GM23338 (cell line): Measurements from ENCODE around the gene PSMC4. TPM values are rescaled to one million over a fixed set of nuclear protein-coding genes. Genes with fewer than 3 reads are reported as not detected.

ENCODE experiments used
- ATAC-seq: fragments of 200-7000 bp; cut with Tn5 transposase; 3 replicates; pipeline ENCODE4 v1.9.1; 2020
- DNase-seq: peaks from one replicate; pipeline ENCODE4 v3.0.0-alpha.2; 2015; ENCODE audit warnings: low spot score
- H2AFZ ChIP-seq: fragments of 200-600 bp; sonication (generic); 2 replicates; pipeline ENCODE4 v1.8.0; 2016; ENCODE audit warnings: antibody characterized with exemption, mild to moderate bottlenecking, moderate library complexity
- H3F3A ChIP-seq: fragments of 200-600 bp; sonication (generic); replicated peaks from 2 replicates; pipeline ENCODE4 v1.8.0; 2017; ENCODE audit warnings: antibody characterized with exemption, mixed run types, low read depth
- H3K27ac ChIP-seq: fragments of 200-600 bp; sonication (generic); 2 replicates; pipeline ENCODE4 v1.6.1; 2016; ENCODE audit warnings: low read depth
- H3K27me3 ChIP-seq: fragments of 200-600 bp; sonication (generic); 2 replicates; pipeline ENCODE4 v1.8.0; 2016; ENCODE audit warnings: mild to moderate bottlenecking, mixed run types, moderate library complexity; ENCODE audit not compliant: insufficient read depth
- H3K36me3 ChIP-seq: fragments of 200-600 bp; sonication (generic); 2 replicates; pipeline ENCODE4 v1.8.0; 2016; ENCODE audit warnings: mild to moderate bottlenecking; ENCODE audit not compliant: insufficient read depth
- H3K4me1 ChIP-seq: fragments of 200-600 bp; sonication (generic); 2 replicates; pipeline ENCODE4 v1.8.0; 2016; ENCODE audit warnings: mild to moderate bottlenecking, moderate library complexity; ENCODE audit not compliant: insufficient read depth
- H3K4me2 ChIP-seq: fragments of 200-600 bp; sonication (generic); 2 replicates; pipeline ENCODE4 v1.7.1; 2017; ENCODE audit warnings: mixed run types
- H3K4me3 ChIP-seq: fragments of 200-600 bp; sonication (generic); 2 replicates; pipeline ENCODE4 v1.6.1; 2016; ENCODE audit warnings: mixed run types
- H3K79me2 ChIP-seq: fragments of 200-600 bp; sonication (generic); replicated peaks from 2 replicates; pipeline ENCODE4 v1.8.0; 2017; ENCODE audit warnings: mild to moderate bottlenecking; ENCODE audit not compliant: insufficient read depth
- H3K9me2 ChIP-seq: fragments of 200-600 bp; sonication (generic); 2 replicates; pipeline ENCODE4 v1.8.0; 2017; ENCODE audit not compliant: insufficient read depth
- H4K20me1 ChIP-seq: fragments of 200-600 bp; sonication (generic); replicated peaks from 2 replicates; pipeline ENCODE4 v1.8.0; 2017; ENCODE audit warnings: mild to moderate bottlenecking; ENCODE audit not compliant: insufficient read depth
- H3K27ac Mint-ChIP-seq: 2 replicates; pipeline ENCODE4 v1.8.0; 2020; ENCODE audit warnings: inconsistent platforms, mild to moderate bottlenecking, moderate library complexity, mixed read lengths
- H3K27me3 Mint-ChIP-seq: 3 replicates; pipeline ENCODE4 v1.8.0; 2022; ENCODE audit warnings: low read depth, mild to moderate bottlenecking, moderate library complexity, mixed read lengths, inconsistent platforms; ENCODE audit not compliant: insufficient read depth, poor library complexity
- H3K36me3 Mint-ChIP-seq: 3 replicates; pipeline ENCODE4 v1.8.0; 2021; ENCODE audit warnings: low read depth, mild to moderate bottlenecking, inconsistent platforms, moderate library complexity, mixed read lengths
- H3K4me1 Mint-ChIP-seq: 3 replicates; pipeline ENCODE4 v1.8.0; 2020; ENCODE audit warnings: mild to moderate bottlenecking, inconsistent platforms, mixed read lengths
- H3K4me3 Mint-ChIP-seq: 3 replicates; pipeline ENCODE4 v1.8.0; 2021; ENCODE audit warnings: moderate library complexity, mild to moderate bottlenecking, inconsistent platforms, mixed read lengths
- H3K9me3 Mint-ChIP-seq: 3 replicates; pipeline ENCODE4 v1.8.0; 2020; ENCODE audit warnings: moderate library complexity, mild to moderate bottlenecking, inconsistent platforms, mixed read lengths
- CREB1 ChIP-seq: fragments of 250-450 bp; sonication (Bioruptor Pico); IDR thresholded peaks from 2 replicates; pipeline ENCODE4 v1.5.0; 2020; ENCODE audit warnings: low read depth, mild to moderate bottlenecking, moderate library complexity
- CTCF ChIP-seq, 2 experiments: fragments of 200-600 bp in 1 of 2; sonication (generic) in 1 of 2; conservative IDR thresholded peaks; 2 replicates each; pipeline versions ENCODE4 v1.5.1 to v1.6.1; 2016 to 2017; ENCODE audit warnings: antibody characterized with exemption in 2 of 2, low read depth in 2 of 2, mild to moderate bottlenecking in 2 of 2, moderate library complexity in 1 of 2
- ETS1 ChIP-seq: IDR thresholded peaks from 2 replicates; pipeline ENCODE4 v1.6.1; 2016; ENCODE audit warnings: antibody characterized with exemption
- EZH2 ChIP-seq: fragments of 200-600 bp; sonication (generic); IDR thresholded peaks from one replicate; pipeline ENCODE4 v1.8.0; 2017; ENCODE audit warnings: antibody characterized with exemption, mild to moderate bottlenecking, low read depth; ENCODE audit not compliant: unreplicated experiment
- EZH2phosphoT487 ChIP-seq: fragments of 200-600 bp; sonication (generic); IDR thresholded peaks from one replicate; pipeline ENCODE4 v1.8.1; 2018; ENCODE audit warnings: antibody characterized with exemption; ENCODE audit not compliant: unreplicated experiment
- JUNB ChIP-seq: IDR thresholded peaks from one replicate; pipeline ENCODE4 v1.6.1; 2016; ENCODE audit warnings: antibody characterized with exemption; ENCODE audit not compliant: unreplicated experiment
- NANOG ChIP-seq: IDR thresholded peaks from 2 replicates; pipeline ENCODE4 v1.6.1; 2016; ENCODE audit warnings: antibody characterized with exemption, borderline replicate concordance
- POLR2AphosphoS5 ChIP-seq: IDR thresholded peaks from 2 replicates; pipeline ENCODE4 v1.6.1; 2016; ENCODE audit warnings: antibody characterized with exemption, low read depth
- REST ChIP-seq: IDR thresholded peaks from one replicate; pipeline ENCODE4 v1.6.1; 2018; ENCODE audit warnings: antibody characterized with exemption; ENCODE audit not compliant: unreplicated experiment
- ZNF114 ChIP-seq: fragments of 250-450 bp; sonication (Bioruptor Pico); IDR thresholded peaks from 2 replicates; pipeline ENCODE4 v1.5.0; 2020; ENCODE audit warnings: mild to moderate bottlenecking, moderate library complexity
- ZNF331 ChIP-seq: fragments of 250-450 bp; sonication (Bioruptor Pico); IDR thresholded peaks from 2 replicates; pipeline ENCODE4 v1.5.0; 2020; ENCODE audit warnings: low read depth, mild to moderate bottlenecking, moderate library complexity
- polyA plus RNA-seq: library from polyadenylated mRNA; unstranded; fragments of >200 nt; fragmentation: Nextera tagmentation; extraction: Ambion mirVana; gene quantifications from 2 replicates; pipeline ENCODE4 v1.2.1, GENCODE V29; 2016
- total RNA-seq: library from RNA; depleted of rRNA; stranded (reverse); fragments of >200 nt; shearing (Covaris generic); gene quantifications from 2 replicates; pipeline ENCODE4 v1.2.3, GENCODE V29; 2014

Gene PSMC4
- total and polyA plus RNA-seq, 2 experiments from 2014 or later = 135 to 147 TPM

GRCh38 chr19:39951686-39952085 is 19.3 kb upstream of the PSMC4 start:
- H2AFZ ChIP-seq = no peak overlapping the region
- Mint-ChIP-seq H3K4me3 (no peak overlapping the region), H3K27ac (no peak overlapping the region), H3K9me3 (no peaks in the 10 kb centered on the region; the same call in 1 of the 3 replicates), H3K36me3 (no peaks in the 10 kb centered on the region), H3K27me3 (peaks cover 7% of the 10 kb centered on the region), H3K4me1 (no peaks in the 10 kb centered on the region)
- no peaks in the 10 kb centered on the region for H3K4me1 ChIP-seq
- DNase-seq (no peak), ATAC-seq (no peak)
- H3K27ac ChIP-seq = no peak overlapping the region
- no peaks in the 10 kb centered on the region for H3K27me3 ChIP-seq
- no peak overlapping the region for H3K4me3 ChIP-seq
- TF ChIP-seq NANOG (no peak), POLR2AphosphoS5 (no peak), CTCF (conservative IDR thresholded peaks at IDR 0.05; ENCODE audit: low read depth in 2 of 2) (no peak), EZH2phosphoT487 (no peak)
- no peaks in the 10 kb centered on the region for H4K20me1 ChIP-seq
- no peaks in the 10 kb centered on the region for H3F3A ChIP-seq
- no peaks in the 10 kb centered on the region for H3K36me3 ChIP-seq
- no peak overlapping the region for H3K4me2 ChIP-seq
- no peaks in the 10 kb centered on the region for H3K9me2 ChIP-seq
- H3K79me2 ChIP-seq = no peaks in the 10 kb centered on the region

- Mint-ChIP-seq H3K4me3 (no peak overlapping the region), H3K4me1 (peaks cover 8% of the 10 kb centered on the region; the same call in 2 of the 3 replicates), H3K27me3 (peaks cover 7% of the 10 kb centered on the region), H3K27ac (no peak overlapping the region), H3K9me3 (no peaks in the 10 kb centered on the region; the same call in 1 of the 3 replicates), H3K36me3 (no peaks in the 10 kb centered on the region)
- no peaks in the 10 kb centered on the region for H3K79me2 ChIP-seq
- H3K27ac ChIP-seq = no peak overlapping the region
- ATAC-seq = no peak
- H2AFZ ChIP-seq = no peak overlapping the region
- H3K4me3 ChIP-seq = no peak overlapping the region
- no peak for DNase-seq
- no peaks in the 10 kb centered on the region for H3K9me2 ChIP-seq
- H3K4me2 ChIP-seq = no peak overlapping the region
- no peaks in the 10 kb centered on the region for H3F3A ChIP-seq
- no peaks in the 10 kb centered on the region for H3K36me3 ChIP-seq
- H3K4me1 ChIP-seq = peaks cover 8% of the 10 kb centered on the region; the same call in 1 of the 2 replicates
- no peaks in the 10 kb centered on the region for H3K27me3 ChIP-seq
- no peaks in the 10 kb centered on the region for H4K20me1 ChIP-seq
- TF ChIP-seq ZNF114 (no peak), NANOG (no peak), EZH2 (no peak), JUNB (no peak), ZNF331 (CRISPR knock-in tag) (no peak), CREB1 (CRISPR knock-in tag) (no peak), EZH2phosphoT487 (no peak), ETS1 (no peak), REST (no peak), POLR2AphosphoS5 (no peak), CTCF (conservative IDR thresholded peaks at IDR 0.05; ENCODE audit: low read depth in 2 of 2) (no peak)
Observed at GRCh38 chr19:39953915-39954314, 17.1 kb upstream of the PSMC4 start.
